IPS DF 19.7 (cell line): ENCODE data around the gene TTC33.
"Not testable (repeated sequence)": the region's sequence is repeated elsewhere in the genome, so short reads cannot be mapped to it uniquely, and the experiment has no call there.

Experiments
- DNase-seq: peaks from one replicate; pipeline ENCODE4 v3.0.0-alpha.2; 2013; ENCODE audit warnings: low read depth, low spot score

Gene TTC33

DNA sequence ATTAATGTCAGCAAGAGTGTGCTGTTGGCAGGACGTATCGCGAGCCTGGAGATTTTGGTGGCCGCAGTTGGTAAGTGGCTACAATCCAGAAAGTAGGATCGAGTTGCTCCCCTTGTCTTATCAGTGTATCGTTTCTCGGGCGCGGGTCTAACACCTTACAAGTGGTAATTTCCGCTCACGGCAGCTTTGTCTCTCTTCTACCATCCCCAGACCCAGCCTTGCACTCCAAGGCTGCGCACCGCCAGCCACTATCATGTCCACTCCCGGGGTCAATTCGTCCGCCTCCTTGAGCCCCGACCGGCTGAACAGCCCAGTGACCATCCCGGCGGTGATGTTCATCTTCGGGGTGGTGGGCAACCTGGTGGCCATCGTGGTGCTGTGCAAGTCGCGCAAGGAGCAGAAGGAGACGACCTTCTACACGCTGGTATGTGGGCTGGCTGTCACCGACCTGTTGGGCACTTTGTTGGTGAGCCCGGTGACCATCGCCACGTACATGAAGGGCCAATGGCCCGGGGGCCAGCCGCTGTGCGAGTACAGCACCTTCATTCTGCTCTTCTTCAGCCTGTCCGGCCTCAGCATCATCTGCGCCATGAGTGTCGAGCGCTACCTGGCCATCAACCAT lies 74.9 kb downstream of the TTC33 start:
- DNase-seq = no peak

DNA sequence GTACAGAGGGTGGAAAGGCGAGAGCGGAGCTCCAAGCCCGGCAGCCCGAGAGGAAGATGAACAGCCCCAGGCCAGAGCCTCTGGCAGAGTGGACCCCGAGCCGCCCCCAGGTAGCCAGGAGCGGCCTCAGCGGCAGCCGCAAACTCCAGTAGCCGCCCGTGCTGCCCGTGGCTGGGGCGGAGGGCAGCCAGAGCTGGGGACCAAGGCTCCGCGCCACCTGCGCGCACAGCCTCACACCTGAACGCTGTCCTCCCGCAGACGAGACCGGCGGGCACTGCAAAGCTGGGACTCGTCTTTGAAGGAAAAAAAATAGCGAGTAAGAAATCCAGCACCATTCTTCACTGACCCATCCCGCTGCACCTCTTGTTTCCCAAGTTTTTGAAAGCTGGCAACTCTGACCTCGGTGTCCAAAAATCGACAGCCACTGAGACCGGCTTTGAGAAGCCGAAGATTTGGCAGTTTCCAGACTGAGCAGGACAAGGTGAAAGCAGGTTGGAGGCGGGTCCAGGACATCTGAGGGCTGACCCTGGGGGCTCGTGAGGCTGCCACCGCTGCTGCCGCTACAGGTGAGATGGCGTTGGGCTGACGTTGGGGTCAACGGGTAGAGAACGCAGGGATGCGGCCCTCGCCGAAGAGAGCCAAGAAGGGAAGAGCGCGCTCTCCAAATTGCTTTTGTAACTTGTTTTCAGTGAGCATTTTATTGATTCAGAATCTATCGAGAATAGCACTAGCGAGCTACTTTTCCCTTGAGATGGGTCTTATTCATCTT lies 75.7 kb downstream of the TTC33 start, which contains the start of gene PTGER4:
PTGER4 (plus strand) TSS at position 3 of the 769 bp plus-strand sequence. CDS start 1,079 bp downstream, outside the sequence.
- DNase-seq = no peak

DNA sequence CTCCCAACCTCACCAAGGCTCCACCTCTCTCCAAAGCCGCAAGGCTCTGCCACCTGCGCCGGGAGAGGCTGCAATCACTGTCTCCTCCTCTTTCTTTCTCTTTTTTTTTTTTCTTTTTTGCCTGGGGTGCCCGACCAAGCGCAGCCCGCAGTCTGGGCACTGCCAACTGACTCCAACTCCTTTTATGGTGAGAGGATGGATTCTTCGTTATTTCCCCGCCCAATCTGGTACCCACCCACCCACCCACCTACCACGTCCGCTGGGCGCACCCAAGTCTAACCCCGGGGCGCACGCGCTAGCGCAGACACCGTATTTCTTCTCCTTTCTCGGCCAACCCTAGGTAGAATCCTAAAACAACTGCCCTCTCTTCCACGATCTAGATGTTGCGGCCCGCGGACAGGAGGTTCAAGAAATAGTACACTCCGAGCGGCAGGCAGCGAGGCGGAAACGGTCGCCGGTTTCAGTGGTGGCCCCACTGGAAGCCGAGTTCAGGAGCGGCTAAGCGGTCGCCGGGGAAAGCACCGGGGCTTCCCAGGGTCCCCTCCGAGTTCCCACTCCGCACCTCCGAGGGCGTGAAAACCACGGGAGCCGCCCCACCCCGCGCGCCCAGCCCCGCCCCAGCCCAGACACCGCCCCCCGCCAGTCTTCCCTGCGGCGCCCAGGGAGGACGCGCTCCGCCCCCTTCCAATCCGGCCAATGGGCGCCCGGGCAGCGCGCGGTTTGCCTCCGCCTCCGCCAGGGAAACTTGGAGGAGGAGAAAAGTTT lies 76.4 kb downstream of the TTC33 start:
- DNase-seq = no peak

DNA sequence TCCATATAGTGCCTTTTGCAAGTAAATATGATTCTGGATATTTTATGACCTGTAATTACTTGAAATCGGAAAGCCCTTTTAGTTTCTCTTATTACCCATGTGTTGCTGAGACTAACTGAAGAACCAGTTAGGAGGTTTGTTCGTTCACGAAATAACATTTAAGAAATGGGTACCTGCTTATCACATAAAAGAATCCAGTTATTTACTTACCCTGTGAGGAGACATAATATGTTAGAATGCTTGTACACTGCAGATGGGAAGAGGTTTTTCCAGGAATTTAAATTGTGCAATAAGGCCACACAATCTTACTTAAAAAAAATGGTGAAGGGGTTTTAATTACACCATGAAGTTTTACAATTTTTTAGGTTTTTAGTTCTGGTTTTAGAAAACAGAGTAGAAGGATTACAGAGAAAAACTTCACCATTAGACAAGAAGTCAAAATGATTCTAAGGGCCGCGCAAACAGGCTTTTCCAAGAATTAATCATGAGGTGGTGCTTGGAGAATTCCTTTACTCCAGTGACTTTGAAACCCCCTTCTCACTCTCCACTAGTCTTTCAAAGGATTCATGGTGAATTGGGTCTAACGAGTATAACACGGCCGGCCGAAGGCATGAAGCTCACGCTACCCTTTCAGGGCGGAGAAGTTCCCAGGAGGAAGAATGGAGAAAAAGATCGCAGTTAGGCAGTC lies 77.2 kb downstream of the TTC33 start:
- DNase-seq = no peak

DNA sequence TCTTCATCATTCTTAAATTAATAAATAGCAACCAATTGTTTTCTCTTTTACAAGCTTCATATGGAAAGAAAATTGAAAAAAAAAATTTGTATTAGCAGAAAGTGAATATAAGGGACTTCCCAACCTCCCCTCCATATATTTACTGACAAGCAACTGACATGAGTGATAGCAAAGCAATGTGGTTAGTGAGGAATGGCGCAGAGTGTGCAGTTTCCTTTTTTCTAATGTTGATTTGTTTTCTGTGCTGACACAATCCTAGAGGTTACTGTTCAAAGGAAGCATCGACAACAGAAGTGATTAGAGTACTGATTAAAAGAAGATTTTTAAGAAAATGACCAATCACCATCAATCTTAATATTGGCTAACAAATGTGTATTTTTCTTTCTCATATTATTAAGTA lies 77.7 kb downstream of the TTC33 start:
- no peak for DNase-seq

DNA sequence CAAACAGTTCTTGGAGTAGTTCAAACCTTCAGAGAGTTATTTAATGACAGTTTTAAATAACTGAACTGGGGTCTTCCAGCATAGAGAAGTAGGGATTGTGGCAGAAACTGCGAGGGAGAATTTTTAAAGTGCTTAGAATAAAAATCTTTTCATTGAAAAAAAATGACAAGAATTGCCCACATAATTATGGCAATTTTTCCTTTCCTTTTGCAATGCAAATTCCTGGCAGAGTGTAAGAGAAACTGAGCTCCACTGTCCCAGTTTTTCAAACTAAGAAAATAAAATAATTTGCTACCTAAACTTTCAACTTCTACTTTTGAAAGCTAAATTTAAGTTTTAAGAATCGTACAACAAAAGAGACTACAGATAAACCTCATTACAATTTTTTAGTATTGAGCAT lies 78.3 kb downstream of the TTC33 start:
- DNase-seq = no peak

DNA sequence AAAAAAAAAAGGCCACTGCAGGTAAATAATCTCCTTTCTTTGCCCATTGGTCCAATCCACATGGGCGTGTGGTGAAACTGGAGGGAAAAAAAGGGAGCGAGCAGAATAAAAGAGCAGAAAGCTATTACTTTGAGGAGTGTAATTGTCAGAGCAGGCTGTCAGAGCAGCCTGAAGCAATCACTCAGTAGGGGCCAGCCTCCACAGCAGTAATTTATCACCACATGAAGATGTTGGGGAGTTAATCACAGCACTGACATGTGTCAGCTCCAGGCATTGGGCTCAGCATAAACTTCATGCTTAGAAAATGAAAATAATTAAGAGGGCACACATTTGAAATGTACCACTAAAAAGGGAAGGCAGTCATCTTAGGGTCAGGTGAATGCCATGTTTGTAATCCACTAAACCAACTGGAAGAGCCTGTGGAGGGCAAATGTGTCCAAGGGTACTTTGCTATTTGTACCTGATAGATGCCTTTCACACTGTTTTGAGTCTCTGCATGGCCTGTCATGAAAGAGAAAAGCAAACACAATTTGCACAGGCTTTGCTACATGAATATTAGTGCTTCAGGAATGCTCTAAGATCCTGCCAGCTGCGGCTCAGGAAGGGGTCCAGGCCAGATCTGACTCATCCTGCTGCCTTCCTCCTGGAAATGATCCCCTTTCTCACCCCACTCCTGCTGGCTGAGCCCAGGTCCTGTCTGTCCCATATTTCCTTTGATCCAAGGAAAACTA lies 79.0 kb downstream of the TTC33 start:
- DNase-seq = no peak

DNA sequence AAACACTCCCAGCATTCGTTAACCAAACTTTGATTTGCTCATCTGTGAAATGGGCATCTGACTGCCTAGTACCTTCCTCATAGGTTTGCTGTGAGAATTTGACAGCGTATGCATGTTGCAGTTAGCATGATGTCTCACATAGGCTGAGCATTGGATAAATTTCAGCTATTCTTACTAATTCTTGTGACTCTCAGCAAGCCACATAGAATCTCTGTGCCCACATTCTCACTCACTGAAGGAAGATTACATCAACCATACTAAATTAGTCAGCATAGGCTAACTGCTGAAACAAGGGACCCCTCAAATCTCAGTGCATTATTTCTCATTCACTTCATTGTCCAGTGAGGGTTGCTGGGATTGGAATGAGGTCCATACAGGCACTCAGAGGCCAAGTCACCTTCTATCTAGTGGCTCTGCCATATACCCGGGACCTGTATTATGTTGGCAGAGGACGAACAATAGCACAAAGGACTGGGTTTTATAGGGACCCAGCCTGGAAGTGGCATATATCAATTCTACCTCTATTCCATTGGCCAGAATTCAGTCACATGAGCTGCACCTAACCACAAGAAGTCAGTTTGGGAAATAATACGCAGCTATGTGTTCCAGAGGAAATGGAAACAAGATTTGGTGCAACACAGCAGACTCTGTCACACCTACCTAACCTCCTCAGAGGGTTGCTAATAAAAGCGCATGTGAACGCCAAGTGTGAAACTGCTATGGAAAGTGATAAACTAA lies 80.2 kb downstream of the TTC33 start:
- no peak for DNase-seq

DNA sequence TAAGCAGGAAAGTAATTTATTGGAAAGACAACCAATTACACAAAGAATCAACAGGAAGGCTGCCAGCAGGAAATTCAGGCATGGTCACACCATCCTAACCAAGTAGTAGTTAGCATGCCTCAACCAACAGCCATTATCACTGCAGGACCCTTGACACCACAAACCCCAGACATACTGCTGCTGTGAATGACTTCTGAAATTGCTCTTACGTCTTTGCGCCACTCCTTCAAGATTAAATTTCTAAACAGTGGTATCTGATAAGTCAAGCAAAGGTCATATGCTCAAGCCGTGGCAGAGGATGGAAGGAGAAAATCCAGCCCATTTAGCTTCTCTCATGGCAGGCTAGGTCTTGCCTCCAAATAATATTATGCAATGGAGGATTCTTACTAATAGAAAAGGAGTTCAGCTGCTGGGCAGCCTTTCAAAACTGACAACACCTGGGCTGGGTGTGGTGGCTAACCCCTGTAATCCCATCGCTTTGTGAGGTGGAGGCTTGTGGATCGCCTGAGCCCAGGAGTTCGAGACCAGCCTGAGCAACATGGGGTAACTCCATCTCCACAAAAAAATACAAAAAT lies 81.0 kb downstream of the TTC33 start:
- no peak for DNase-seq

DNA sequence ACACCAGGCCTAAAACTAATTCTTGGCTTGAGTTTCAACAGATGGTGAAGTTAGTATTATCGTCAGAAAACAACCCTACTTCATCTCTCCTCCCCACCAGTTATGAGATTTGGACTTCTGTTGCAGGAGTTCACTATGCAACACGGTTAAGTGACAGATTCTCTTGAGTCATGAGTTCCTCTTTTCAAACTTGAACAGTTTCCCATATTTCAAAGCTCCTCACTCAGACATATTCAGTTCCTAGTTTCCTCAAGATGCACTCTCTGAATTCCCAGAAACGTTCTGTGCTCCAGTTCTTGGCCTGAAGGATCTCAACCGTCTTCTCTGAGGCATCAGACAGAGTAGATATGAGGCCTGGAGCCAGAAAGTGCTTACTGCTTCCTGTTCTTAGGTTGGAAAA lies 83.3 kb downstream of the TTC33 start:
- no peak for DNase-seq

DNA sequence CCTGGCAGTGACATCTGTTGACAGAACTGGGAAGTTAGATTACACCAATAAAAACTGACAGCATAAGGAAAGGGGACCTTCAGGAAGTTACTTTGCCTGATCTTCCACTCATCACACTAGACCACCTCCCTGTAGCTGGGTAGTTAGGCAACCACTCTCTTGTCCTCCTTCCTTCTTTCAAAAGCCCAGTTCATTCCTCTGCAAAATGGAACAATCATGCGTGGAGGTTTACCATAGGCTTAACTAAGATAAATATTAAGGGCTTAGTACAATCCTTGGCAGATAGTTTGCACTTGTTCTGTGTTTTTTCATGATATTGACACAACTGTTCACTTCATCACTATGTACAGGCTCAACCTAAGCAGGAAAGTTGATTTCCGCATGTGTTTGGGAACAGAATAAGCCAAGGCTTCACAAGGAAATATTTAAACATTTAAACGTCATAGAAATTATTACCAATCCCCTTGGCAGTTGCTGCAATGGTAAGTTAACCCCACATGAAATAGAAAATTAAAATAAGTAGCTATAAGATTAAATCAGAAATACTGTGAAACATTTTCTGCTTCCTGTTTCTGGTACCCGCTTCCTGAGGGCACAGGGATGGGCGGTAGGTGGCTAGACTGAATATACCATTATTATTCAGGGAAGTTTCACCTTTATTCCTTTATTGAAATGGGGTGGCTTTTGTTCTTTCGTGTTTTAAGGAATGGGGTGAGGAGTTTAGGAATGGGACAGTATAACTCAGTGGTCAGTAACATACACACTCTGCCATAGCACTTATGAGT lies 86.0 kb downstream of the TTC33 start:
- no peak for DNase-seq

DNA sequence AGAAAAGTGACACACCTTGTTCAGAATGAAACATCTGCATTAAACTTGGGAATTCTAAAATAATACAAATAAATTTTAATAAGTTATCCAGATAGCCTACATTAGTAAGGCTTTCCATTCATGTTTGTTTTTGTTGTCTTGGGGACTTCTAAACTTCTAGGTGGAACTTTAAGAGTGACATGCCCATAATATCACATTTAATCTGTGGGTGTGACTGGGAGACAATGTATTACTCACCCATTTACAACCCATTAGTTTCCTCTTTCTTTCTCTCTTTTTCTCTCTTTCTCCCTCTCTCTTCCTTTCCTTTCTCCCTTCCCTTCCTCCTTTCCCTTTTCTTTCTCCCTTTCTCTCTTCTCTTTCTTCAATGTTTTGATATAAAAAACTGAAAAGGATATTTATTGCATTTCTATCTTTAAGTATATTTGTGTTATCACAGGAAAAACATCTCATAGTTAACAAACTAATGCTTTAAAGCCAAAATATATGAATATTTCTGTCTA lies 88.5 kb downstream of the TTC33 start:
- DNase-seq = no peak

DNA sequence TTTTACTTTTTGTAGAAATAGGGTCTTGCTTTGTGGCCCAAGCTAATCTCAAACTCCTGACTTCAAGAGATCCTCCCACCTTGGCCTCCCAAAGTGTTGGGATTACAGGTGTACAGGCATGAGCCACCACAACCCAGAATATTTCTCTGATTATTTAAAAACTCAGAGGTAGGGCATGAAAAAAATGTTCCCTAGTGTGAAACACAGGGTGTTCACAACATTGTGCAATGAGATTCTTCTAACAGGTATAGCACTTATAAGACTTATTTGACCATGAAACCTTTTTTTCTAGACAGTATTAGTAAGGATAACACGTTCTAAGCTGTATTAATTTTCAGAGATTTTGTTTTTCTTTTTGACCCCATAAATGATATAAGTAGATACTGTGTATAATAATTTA lies 89.1 kb downstream of the TTC33 start:
- no peak for DNase-seq

DNA sequence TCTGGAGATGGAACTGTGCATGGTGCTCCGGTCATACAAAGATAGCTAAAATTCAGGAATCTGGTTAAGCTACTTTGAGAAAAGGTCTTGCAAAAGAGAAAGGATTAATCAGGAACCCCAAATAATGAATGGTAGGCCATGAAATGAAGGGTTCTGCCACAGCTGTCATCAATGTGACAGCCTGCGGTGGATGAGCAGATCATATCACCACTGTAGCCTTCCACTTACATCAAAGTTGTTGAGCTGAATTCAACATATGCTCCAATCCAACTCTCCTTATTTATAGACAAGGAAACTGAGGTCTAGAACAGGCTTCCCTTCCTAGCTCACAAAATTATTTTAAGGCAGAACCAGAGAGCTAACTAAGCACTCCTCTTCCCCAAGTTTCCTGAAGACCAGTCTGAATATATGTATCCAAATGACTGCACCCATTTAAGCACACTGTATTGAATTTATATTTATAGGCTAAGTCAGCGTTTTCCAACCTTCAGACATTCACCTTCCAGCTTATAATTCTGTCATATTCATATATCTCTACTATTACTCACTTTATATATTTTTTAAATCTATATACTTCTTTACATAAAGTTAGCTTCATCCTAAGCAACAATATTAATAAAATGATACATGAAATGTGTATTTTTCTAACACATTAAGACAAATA lies 90.0 kb downstream of the TTC33 start:
- no peak for DNase-seq

DNA sequence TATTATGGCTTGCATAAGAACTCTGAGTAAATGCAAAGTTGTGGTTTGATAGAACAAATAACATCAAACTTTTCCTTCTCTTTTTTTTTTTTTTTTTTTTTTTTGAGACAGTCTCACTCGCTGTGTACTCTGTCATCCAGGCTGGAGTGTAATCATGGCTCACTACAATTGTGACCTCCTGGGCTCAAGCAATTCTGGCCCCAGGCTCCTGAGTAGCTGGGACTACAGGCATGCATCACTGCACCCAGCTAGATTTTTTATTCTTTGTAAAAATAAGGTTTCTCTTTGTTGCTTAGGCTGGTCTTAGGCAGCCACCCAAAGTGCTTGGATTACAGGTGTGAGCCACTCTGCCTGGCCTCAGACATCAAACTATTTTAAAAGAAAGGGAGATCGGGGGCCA lies 95.0 kb downstream of the TTC33 start:
- DNase-seq = no peak

DNA sequence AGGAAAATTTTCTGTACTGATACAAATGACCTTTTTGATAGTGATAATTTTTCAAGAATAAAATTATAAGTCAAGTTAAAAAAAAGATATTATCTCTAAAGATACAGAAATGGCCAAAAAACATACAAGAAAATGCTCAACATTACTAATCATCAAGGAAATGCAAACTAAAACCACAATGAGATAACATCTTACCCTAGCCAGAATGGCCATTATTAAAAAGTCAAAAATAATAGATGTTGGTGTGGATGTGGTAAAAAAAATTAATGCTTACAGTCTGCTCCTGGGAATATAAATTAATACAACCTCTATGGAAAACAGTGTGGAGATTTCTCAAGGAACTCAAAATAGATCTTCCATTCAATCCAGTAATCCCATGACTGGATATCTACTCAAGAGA lies 99.0 kb downstream of the TTC33 start:
- DNase-seq = no peak

DNA sequence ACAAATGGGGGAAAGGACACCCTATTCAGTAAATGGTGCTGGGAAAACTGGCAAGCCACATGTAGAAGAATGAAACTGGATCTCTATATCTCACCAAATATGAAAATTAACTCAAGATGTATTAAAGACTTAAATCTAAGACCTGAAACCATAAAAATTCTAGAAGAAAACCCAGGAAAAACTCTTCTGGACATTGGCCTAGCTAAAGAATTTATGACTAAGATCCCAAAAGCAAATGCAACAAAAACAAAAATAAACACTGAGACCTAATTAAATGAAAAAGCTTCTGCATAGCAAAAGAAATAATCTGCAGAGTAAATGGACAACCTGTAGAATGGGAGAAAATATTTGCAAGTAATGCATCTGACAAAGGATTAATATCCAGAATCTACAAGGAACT lies 99.7 kb downstream of the TTC33 start:
- DNase-seq = not testable (repeated sequence)

DNA sequence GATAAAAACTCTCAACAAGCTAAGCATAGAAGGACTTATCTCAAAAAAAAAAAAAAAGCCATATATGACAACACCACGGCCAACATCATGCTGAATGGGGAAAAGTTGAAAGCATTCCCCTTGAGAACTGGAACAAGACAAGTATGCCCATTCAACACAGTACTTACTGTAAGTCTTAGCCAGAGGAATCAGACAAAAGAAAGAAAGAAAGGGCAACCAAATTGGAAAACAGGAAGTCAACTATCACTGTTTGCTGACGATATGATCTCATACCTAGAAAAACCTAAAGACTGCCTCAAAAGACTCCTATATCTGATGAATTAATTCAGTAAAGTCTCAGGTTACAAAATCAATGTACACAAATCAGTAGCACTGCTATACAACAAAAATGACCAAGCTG lies 100.6 kb downstream of the TTC33 start:
- no peak for DNase-seq
